Uterus (tissue), 4 donors: ENCODE data around the gene RER1. TPM values are rescaled to one million over a fixed set of nuclear protein-coding genes. Genes with fewer than 3 reads are reported as not detected.

Experiments
- DNase-seq, 2 donors: peaks; one replicate each; pipeline ENCODE4 v3.0.0-alpha.2; 2019 to 2020
- H3K27ac ChIP-seq, 2 donors: fragments of 200-600 bp; sonication (generic); 1 replicate in 1 of 2; 2 replicates in 1 of 2; pipeline ENCODE4 v1.5.1; 2016 to 2018
- H3K27me3 ChIP-seq, 2 donors: fragments of 200-600 bp; sonication (generic); one replicate each; pipeline ENCODE4 v1.5.1; 2018 to 2019; ENCODE audit warnings: control low read depth in 1 of 2
- H3K36me3 ChIP-seq, 2 donors: fragments of 200-600 bp; sonication (generic); one replicate each; pipeline ENCODE4 v1.5.1; 2019; ENCODE audit warnings: control low read depth in 1 of 2
- H3K4me1 ChIP-seq, 2 donors: fragments of 200-600 bp; sonication (generic); one replicate each; pipeline ENCODE4 v1.5.1; 2018 to 2019; ENCODE audit warnings: control low read depth in 1 of 2
- H3K4me3 ChIP-seq, 2 donors: fragments of 200-600 bp; sonication (generic); 1 replicate in 1 of 2; 2 replicates in 1 of 2; pipeline ENCODE4 v1.5.1; 2018 to 2019; ENCODE audit warnings: mild to moderate bottlenecking in 1 of 2
- H3K9me3 ChIP-seq, 2 donors: fragments of 200-600 bp; sonication (generic); one replicate each; pipeline ENCODE4 v1.5.1; 2019; ENCODE audit warnings: control low read depth in 1 of 2
- CTCF ChIP-seq, 4 experiments: fragments of 200-600 bp in 2 of 4; fragments of 450-650 bp in 2 of 4; sonication (generic) in 2 of 4; IDR thresholded peaks; one replicate each; pipeline ENCODE4 v1.5.1; 2016 to 2019; ENCODE audit warnings: antibody characterized with exemption in 4 of 4, mild to moderate bottlenecking in 2 of 4, moderate library complexity in 1 of 4
- POLR2A ChIP-seq, 2 donors: fragments of 450-650 bp; IDR thresholded peaks; one replicate each; pipeline ENCODE4 v1.6.1; 2016; ENCODE audit warnings: antibody characterized with exemption in 2 of 2, mild to moderate bottlenecking in 1 of 2, moderate library complexity in 1 of 2
- intact Hi-C: fragments of 100-400 bp; cut with DNase I; formaldehyde crosslinking; loops from one replicate; pipeline ENCODE4 v1.15.1; 2023; ENCODE audit warnings: low total_unique reads
- total RNA-seq, 4 donors: library from RNA; depleted of rRNA in 3 of 4; stranded (reverse); fragments of >200 nt in 3 of 4; gene quantifications; one replicate each; pipeline versions ENCODE4 v1.1.0 to v1.2.4, GENCODE V29; 2014 to 2023
- donor health status: DM: yes; HTN: yes; CAD: no.

Gene RER1
- total RNA-seq, result 100 to 1,000 TPM in 1 of 4 donors, 10 to 100 TPM in 3; 34.1 to 105 (median 57.3) TPM

GRCh38 chr1:2391041-2391930 lies at the start of gene RER1, which contains the start of gene MORN1:
TSS of gene RER1 (plus strand) at chr1:2391841. CDS start at chr1:2395791, 3,950 bp downstream.
TSS of gene MORN1 (minus strand) at chr1:2391554. CDS start at chr1:2391533, 21 bp downstream.
- no peaks in the 10 kb centered on the region for H3K36me3 ChIP-seq
- intact Hi-C loops, result no loop called here
- H3K9me3 ChIP-seq, result no peaks in the 10 kb centered on the region

GRCh38 chr1:2342384-2343022 lies 49.1 kb upstream of the RER1 start:
- no peak for TF ChIP-seq POLR2A (IDR thresholded peaks at IDR 0.05)
- TF ChIP-seq CTCF (IDR thresholded peaks at IDR 0.05), result no peak
- DNase-seq, result no peak
- H3K27me3 ChIP-seq, result no peaks in the 10 kb centered on the region
- no peaks in the 10 kb centered on the region for H3K36me3 ChIP-seq
- intact Hi-C loops, result no loop called here
- no peaks in the 10 kb centered on the region for H3K9me3 ChIP-seq
- H3K4me3 ChIP-seq, result no peak overlapping the region
- no peak overlapping the region for H3K27ac ChIP-seq
- no peaks in the 10 kb centered on the region for H3K4me1 ChIP-seq

More at GRCh38 chr1:2391041-2391930, at the start of gene RER1, which contains the start of gene MORN1:
- Histone ChIP-seq H3K27me3 (no peaks in the 10 kb centered on the region), H3K4me1 (peaks cover 0 to 7% of the 10 kb centered on the region in 2 donors), H3K27ac (peak within 1 kb of the TSS; percentile 71 to 86), H3K4me3 (peak within 1 kb of the TSS; percentile 60 to 87)
- TF ChIP-seq CTCF (IDR thresholded peaks at IDR 0.05) (no peak), POLR2A (IDR thresholded peaks at IDR 0.05) (peak; percentile 64 to 90)
- DNase-seq, result peak; percentile 99 to 100

GRCh38 chr1:2343023-2343935 lies 48.4 kb upstream of the RER1 start:
- no peaks in the 10 kb centered on the region for H3K4me1 ChIP-seq
- DNase-seq, result no peak

GRCh38 chr1:2344121-2344681 lies 47.4 kb upstream of the RER1 start:
- Histone ChIP-seq H3K36me3 (no peaks in the 10 kb centered on the region), H3K4me3 (no peak overlapping the region), H3K27ac (no peak overlapping the region), H3K27me3 (no peaks in the 10 kb centered on the region), H3K9me3 (no peaks in the 10 kb centered on the region), H3K4me1 (no peaks in the 10 kb centered on the region)
- no peak for DNase-seq
- TF ChIP-seq POLR2A (IDR thresholded peaks at IDR 0.05), result no peak
- no peak for TF ChIP-seq CTCF (IDR thresholded peaks at IDR 0.05)
- intact Hi-C loops, result no loop called here

More at GRCh38 chr1:2343023-2343935, 48.4 kb upstream of the RER1 start:
- no peak overlapping the region for H3K4me3 ChIP-seq
- intact Hi-C loops, result no loop called here
- no peaks in the 10 kb centered on the region for H3K36me3 ChIP-seq
- H3K27ac ChIP-seq, result no peak overlapping the region
- no peaks in the 10 kb centered on the region for H3K9me3 ChIP-seq
- TF ChIP-seq CTCF (IDR thresholded peaks at IDR 0.05) (no peak), POLR2A (IDR thresholded peaks at IDR 0.05) (no peak)
- H3K27me3 ChIP-seq, result no peaks in the 10 kb centered on the region
